ENCODE results near the gene TP53AIP1.

GRCh38 chr11:128886406-128887124 is 56.1 kb downstream of the TP53AIP1 start:
- TF ChIP-seq CTCF (conservative IDR thresholded peaks at IDR 0.05 in 1 of 2, IDR thresholded peaks at IDR 0.05 in 1 of 2; ENCODE audit: extremely low read depth in 1 of 2, insufficient read depth in 1 of 2, low read depth in 1 of 2, low read length in 2 of 2): peak; percentile 14 to 44
- TF ChIP-seq EZH2 (IDR thresholded peaks at IDR 0.05; ENCODE audit: borderline replicate concordance, low read length): no peak

All from mammary epithelial cell (primary cell).